ENCODE results near the gene ZNF362.

The ZNF362 gene

DNA sequence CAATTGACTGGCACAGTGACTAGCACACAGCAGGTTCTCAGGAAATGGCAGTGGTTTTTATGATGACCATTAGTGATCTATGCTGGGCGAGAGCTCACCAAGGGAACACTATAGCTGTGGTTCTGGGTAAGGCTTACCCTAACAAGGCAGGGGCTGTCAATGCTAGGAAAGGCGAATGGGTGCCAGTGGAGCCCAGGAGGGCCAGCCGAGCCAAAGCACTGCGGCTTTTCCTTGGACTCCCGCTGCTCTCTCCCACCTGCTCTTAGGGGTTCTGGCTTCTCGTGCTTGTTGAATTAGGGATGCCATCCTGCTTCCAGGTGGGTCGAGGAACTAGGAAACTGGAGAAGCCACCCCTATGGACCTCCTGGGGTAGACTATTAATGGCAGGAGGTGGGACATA lies 74.6 kb downstream of the ZNF362 start:
- DNase-seq, result no peak

DNA sequence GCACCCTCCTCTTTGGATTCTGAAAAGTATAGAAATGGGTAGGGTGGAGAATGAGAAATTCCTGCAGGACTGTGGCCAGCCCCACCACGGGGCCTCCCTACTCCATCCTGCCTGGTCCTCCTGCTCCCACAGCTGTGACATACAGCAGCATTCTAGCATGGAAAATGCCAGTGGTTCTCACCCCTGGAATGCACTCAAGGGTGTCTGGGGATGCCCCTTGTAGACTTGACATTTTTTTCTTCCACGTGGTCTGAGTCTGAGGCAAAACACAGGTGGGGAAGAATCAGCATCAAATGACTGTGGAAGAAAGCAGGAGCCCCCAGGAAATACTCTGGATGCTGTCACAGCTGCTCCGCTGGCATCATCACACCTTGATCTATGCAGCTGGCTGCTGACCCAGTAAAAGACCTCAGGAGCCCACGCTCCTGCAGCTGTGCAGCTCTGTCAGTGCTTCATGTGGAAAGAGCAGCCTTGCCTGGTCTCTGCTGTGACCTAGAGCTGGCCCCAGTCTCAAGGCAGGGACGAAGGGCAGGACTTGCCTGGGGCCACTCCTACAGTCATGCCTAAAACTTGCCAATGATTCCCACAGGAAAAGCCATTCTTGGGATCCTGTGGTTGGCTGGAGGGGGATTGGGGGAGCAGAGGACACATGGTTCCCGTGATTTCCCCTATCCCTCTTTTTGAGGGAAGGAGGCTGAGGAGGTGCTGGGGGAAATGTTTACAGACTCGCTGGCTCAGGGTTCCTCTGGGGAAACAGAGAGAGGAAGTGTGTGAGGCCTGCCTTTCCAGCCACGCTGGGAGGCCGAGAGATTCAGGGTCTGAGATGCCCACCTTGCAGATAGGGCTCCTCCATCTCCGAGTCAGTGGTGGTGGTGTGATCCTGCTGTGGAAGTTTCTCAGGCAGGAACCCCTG lies 75.4 kb downstream of the ZNF362 start:
- no peak for DNase-seq

DNA sequence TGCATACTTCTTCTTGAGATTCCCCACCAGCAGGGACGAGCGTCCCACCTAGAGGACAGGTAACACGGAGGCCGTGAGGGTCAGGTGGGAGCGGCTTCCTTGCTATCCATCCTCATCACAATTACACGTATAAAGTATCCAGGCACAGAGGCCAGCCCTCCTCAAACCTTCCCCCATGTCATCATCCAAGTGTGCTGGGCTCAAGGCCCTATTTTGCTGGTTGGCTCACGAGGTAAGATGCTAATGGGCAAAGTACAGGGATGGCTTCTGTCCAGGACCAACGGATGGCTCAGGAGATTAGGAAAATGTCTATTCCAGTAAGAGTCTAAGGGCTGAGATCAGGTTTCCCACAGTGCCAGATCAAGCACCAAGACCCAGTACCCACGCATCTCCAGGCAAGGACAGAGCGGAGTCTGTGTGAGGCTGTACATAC lies 76.1 kb downstream of the ZNF362 start:
- no peak for DNase-seq

DNA sequence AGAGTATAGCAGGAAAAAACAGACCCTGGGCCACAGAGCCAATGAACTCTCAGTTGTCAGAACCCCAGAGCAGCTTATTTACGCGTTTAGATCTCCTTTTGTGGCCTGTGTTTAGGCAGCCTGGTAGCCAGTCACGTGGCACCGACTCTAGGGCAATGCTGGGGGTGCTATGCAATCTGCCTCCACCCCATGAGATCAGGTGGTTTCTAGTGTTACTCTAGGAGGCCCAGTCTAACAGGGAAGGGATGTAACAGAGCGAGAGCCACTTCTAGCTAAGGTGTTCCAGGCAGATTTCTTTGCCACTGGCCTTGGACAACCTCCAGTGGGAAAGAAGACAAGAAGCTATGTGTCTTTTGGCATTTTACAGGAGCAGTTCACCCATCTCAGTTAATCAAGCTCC lies 76.6 kb downstream of the ZNF362 start:
- no peak for DNase-seq

DNA sequence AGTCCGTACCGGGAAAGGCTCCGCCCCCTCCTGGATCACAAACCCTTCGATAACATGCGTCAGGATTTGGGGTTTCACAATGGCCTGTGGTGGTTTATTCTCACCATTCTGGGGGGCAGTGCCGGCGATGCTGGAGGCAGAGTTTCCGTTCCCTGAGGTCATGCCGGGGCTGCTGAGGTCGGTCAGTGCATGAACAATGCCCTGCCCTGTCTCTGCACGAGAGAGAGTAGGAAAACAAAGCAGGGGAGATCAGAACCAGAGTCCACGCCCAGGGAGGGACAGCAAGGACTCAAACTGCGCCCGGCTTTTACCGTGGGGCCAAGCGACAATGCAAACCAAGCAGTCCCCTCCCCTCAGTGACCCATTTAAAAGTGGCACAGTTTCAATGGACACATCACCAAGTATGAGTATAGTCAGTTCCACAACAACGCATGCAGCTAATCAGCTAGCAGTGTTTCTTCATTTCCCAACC lies 77.8 kb downstream of the ZNF362 start:
- DNase-seq, result no peak

DNA sequence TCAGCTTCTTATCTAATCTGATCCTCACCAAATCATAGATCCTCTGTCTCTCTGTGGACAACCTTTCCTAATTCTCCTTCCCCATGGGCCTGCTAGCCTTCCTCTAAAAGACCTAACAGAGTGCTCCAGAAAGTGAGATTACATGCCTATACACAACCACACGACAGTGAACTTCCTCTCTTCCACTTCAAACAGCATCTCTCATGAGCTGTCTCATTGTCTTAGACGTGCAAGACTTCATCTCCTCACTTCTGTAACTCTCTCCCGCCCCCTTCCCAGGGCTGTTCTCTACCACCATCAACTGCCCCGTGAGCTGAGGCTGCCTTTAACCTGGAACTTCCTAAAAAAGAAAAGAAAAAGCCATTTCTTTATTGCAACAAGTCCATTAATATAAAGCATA lies 78.7 kb downstream of the ZNF362 start:
- DNase-seq, result no peak

DNA sequence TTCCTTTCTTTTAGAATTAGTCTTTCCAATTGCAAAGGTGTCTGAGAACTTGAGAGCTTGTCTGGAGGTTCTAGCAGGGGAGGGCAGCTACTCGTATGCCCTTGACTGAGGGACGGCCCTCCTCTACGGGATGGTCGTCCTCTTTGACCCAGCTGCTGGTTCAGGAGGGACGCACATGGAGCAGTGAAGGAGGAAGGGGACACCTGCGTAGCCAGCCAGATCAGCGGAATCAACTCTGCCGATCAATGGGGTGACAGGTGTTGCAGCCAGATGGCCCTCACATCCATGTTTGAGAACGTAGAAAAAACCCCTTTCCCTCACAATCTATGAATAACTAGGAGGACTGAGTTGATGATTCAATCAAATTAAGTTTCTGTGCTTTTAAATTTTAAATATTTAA lies 80.3 kb downstream of the ZNF362 start:
- no peak for DNase-seq

DNA sequence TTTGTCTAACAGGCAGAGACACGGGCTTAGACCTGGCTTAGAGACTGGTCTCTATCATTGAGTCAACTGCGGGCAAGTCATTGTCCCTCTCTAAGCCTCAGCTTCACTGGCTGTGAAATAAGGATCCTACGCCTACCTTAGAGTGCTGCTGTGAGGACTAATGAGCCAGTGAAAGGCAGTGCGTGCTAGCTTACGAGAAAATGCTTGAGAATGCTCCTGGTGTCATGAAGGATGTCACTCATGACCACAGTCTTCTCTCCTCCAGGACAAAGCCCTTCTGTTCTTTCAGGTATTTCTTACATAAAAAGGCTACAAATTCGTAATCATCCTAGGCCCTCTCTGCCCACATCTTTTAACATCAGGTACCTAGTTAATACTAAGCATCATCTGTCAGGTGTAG lies 81.1 kb downstream of the ZNF362 start:
- DNase-seq, result no peak

DNA sequence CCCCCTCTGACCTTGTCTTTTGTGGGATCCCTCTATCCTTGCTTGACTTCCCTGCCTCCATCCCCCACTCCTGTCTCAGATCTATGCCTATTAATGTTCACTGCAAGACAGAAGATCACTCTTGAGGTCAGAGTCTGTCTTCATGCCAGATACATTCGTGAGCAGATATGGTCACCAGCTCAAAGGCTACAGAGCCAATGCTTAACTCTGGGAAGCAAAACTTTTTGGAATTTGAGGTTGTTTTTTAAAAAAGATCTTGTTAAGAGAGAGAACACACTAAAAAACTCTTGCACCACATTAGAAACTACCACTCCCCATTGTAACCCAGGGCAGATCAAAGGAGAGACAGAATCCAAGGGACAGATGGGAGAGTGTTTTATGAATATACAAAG lies 81.8 kb downstream of the ZNF362 start:
- no peak for DNase-seq

DNA sequence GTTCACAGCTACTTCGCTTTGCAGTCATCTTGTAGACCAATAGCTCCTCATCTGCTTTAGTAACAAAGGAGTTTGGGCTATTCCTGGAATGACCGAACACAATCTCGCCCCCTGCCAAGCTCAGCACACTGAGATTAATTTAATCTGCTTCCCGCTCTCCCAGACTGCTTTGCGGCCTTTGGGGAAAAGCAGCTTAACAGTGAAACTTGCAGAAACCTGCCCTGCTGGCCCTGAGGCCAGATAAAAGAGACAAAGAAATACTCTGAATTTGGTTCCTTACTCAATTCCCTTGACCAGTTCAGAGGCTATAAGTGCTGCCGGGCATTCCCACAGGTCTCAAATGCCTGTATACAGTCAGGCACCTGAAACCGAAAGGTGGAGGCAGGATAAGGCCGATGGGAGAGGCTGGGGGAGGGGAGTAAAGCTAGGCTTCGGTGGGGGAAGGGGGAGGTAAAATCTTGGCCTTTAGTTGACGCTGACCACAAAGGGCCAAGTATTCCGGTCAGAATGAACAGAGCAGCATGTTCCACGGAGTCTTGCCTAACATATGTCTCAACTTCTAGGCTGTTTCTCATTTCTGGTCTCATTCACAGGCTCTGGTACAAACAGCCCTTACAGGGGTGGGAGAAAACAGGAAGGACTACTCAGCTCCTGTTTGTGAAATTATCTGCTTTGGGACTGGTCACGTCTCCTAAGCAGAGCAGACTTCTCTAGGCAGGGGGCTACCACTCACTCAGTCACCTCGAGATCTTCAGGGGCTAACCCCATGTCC lies 82.3 kb downstream of the ZNF362 start:
- DNase-seq, result no peak

DNA sequence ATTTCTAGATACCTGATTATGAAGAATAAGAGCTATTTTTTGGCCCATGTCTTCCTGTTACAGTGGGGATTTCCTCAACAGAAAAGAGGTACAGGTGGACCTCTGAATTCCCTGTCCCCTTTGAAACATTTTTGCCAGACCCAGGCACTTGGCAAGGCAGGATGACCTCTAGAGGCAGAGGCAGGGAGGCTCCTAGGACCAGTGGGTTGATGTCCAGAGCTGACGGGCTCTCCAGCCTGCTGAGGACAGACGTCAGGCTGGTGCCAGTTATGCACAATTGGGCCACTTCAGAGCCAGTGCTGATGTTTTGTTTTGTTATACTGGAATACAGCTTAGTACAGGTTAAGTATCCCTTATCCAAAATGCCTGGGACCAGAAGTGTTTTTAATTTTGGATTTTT lies 83.1 kb downstream of the ZNF362 start:
- DNase-seq, result no peak

DNA sequence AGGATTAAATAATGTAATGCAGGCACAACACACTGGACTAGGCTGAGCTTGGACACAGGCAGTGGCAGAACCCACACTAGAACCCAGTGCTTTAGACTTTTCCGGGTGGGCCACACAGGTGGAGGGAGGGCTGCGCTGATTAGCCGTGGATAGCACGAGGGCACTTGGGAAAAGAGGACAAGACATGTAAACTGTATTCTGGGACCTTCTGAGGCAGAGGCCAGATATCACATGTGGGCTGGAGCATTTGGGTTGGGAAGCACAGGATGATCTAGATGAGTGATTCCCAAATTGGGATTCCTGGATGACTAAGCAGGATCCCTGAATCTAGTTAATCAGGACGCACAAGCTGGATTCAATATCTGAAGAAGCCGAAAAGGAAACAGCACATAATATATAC lies 84.9 kb downstream of the ZNF362 start:
- DNase-seq, result no peak

DNA sequence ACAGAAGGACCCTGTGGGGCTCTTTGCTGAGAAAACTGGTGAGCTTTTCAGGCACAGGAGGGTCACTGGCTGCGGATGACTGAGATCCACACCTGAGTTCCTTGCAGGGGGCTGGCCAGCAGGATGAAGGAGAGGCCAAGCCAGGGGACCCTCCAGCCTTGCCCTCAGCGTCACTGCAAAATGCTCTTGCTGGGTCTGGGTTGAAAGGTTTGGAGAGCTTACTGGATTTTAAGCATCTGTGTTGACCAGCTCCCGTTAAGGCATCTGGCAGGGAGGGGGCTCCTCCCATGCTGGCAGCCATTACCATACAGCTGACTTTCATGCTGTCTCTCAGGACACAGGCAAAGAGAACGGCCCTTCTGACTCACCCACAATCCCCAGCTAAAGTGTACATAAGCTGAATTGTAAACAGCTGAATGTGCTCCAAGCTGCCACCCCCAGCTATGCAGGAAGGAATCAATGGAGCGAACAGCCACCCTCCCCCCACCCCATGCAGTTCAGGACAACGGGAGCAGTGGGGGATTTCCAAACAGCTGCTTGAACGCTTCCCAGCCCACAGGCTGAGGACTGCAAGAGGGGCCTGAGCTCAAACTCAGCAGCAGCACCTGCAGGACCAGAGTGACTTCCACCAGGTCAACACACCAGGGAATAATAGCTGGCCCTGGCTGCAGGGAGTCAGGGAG lies 85.9 kb downstream of the ZNF362 start:
- DNase-seq, result no peak

DNA sequence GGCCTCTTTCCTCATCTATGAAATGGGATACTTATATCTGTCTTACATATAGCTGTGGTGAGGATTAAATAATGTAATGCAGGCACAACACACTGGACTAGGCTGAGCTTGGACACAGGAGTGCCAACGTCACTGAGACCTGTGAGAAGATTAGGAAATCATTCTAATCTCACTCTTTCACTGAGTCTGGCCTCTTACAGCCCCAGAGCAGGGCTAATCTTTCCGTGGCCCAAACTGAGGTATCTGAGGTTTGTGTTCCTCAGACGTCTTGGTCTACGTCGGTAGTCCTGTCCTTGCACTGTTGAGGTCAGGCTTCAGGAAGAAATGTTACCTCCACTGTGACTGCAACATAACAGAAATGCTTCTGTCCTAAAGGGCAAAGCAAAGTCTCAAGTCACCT lies 87.2 kb downstream of the ZNF362 start:
- DNase-seq, result no peak

DNA sequence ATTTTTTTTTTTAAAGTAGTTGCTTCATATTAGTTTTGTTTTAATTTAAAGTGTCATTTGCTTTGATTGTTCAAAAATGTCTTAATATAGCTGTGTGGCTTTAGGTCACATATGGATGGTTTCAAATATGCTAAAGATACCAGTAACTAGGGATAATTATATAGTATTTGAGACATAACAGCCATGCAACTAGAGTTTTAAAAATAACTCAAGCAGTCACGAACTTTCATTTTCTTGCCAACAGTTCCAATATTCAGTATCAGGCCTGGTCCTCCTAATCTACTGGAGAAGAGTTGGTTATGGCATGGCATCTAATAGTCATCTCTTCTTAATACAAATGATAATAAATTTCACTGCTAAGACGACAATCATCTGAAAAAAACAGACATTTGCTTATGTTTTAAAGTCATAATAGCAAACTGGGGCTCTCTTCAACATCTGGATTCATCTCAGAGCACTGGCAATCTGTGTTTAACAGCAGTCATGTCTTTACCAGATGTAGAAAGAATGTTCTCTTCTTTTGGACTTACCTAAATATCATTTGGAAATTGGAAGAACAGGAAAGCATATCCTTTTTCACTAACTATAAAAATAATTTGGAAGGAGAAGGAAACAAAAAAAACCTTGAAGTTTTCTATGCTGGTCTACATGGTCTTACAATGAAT lies 88.7 kb downstream of the ZNF362 start:
- DNase-seq, result no peak

DNA sequence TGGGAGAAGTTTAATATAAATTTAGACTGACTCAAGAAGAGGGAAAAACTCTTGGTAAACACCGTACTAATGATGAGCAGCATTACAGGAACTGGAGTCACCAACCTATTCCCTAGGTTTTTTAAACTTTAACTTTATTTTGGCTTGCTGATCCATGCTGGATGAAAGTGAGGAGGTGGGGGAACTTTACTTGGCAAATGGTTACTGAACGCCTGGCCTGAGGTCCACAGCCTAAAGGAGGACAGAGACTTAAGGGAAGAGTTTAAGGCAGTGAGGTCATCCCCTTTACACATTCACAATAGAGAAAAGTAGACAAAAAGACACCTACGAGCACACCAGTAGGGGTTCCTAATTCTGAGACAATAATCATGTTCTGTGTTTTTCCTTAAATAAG lies 90.2 kb downstream of the ZNF362 start:
- DNase-seq, result no peak

DNA sequence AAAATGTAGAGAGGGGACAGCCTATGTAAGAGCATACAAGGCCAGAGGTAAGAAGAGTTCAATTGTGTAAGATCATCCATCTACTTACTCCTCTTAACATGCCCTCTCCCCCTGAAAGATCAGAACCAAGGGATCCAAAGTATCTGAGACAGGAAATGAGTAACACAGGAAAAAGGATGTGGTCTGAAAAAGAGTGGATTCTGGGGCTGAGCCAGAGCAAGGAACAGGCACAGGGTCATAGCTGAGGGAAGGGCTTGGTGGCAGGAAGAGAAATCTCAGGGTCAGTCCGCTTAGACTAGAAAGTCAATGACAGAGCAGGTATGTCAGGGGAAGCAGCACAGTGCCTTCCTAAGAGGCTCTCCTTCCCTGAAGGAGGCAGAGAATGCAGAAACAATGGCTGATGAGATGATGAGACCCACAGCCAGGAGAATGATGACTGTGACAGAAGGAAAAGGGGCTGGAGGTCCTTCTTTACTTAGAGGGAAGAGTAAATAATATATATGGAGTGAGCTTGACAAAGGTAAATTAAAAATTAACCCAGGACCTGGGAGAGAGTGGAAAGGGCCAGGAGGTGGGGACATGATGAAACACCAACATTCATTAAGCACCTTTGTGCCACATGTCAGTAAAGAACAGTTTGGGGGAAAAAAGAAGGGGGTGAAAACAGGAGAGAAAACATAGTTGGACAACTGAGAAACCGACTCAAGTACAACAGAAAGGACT lies 90.8 kb downstream of the ZNF362 start:
- no peak for DNase-seq

DNA sequence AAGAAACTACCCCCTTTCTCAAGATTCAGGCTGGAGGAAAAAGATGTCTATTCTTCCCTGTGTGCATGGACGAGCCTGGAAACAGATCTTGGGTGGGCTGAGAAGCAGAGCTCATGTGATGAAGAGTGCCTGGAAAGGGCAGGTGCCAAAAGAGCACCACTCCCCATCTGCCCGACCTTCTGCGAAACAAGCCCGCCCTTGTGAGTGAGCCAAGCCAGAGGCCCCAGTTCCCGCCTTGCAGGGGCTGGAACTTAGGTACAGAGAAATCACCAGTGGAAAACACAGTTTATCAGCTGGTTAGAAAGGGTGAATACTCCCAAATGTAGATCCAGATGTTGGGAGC lies 91.3 kb downstream of the ZNF362 start:
- no peak for DNase-seq

DNA sequence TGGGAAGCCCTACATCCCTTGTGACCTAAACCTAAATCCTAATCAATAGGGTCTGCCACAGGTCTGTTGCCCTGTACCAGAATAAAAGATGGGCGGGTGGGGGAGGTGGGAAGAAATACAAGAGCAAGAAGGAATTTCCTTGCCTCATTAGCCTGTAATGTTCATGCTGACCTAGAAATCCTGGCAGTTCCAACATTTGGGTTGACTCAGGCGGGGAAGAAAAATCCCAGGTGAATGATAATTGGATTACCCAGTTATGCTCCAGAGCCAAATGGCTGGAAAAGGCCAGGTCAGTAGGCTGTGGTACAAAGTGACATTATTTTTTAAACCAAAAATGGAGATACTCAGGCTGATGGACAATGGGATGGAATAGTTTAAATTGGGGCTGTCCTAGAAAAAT lies 91.9 kb downstream of the ZNF362 start:
- DNase-seq, result no peak

DNA sequence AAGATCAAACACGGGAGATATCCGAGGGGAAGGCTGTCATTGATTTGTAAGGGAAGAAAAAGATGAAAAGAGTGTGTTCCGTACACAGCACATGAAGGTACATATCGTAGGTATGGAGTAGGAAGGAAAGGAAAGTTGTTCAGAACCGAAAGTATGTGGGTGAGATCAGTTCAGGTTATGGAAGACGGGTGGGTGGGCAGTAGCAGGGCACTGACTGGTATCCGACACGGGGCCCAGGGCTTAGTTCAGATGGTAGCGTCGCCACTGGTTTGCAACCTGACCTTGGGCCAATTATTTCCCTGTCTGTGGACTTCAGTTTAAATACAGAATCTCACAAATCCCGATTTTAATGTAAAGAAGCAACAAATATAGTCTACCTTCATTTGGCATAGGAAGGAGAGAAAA lies 92.4 kb downstream of the ZNF362 start:
- peak; percentile 24 for DNase-seq

DNA sequence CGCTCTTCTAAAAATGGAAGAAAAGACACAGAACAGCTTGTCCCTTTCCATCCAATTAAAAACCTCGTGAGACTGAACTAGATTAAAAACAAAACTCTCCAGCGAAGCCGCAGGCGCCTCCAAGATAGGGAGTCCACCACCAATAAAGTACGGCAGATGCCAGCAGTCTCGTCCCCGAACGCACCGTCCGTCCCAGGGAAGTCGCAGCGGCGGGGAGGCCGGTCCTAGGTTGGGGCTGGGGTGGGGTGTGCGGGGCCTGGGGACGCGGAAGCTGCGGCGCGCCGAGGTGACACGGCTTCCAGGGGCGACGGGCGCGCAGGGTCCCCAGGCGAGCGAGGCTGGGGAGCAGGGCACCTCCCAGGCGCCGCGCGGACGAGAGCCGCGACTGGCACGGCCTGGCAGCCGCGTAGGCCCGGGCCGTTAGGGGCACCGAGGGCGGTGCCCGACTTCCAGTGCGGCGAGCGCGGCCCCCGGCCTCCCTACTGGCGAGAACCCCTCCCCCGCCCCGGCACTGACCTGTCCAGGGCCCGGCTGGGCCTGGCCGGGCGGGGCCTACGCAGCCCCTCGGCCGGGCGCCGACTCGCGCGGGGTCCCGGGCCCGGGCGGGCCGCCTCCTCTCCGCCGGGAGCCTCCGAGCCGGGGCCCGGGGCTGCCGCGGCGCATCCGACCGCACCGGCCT lies 92.9 kb downstream of the ZNF362 start:
- peak; percentile 46 for DNase-seq
